ENCODE measurements around the gene EHBP1. TPM values are rescaled to one million over a fixed set of nuclear protein-coding genes. Genes with fewer than 3 reads are reported as not detected.

Gene EHBP1
- polyA plus RNA-seq, 3 donors, result 48.1 to 60.0 (median 55.3) TPM

GRCh38 chr2:62870966-62871365 is 165.5 kb downstream of the EHBP1 start:
- no peak for DNase-seq (ENCODE audit: low read depth in 3 of 3, low spot score in 2 of 3)

- DNase-seq (ENCODE audit: low read depth in 3 of 3, low spot score in 2 of 3), result no peak
These were observed 166.0 kb downstream of the EHBP1 start for GRCh38 chr2:62871506-62871905.

- DNase-seq (ENCODE audit: low read depth in 3 of 3, low spot score in 2 of 3), result no peak
These were observed 168.1 kb downstream of the EHBP1 start for GRCh38 chr2:62873603-62874002.

- no peak for DNase-seq (ENCODE audit: low read depth in 3 of 3, low spot score in 2 of 3)
These were observed 169.4 kb downstream of the EHBP1 start for GRCh38 chr2:62874881-62875383.

GRCh38 chr2:62881162-62881795 is 175.8 kb downstream of the EHBP1 start:
- no peak for DNase-seq (ENCODE audit: low read depth in 3 of 3, low spot score in 2 of 3)

GRCh38 chr2:62883629-62884028 is 178.1 kb downstream of the EHBP1 start:
- DNase-seq (ENCODE audit: low read depth in 3 of 3, low spot score in 2 of 3), result no peak

- no peak for DNase-seq (ENCODE audit: low read depth in 3 of 3, low spot score in 2 of 3)
These were observed 178.6 kb downstream of the EHBP1 start for GRCh38 chr2:62884086-62884485.

GRCh38 chr2:62884514-62884913 is 179.0 kb downstream of the EHBP1 start:
- no peak for DNase-seq (ENCODE audit: low read depth in 3 of 3, low spot score in 2 of 3)

- no peak for DNase-seq (ENCODE audit: low read depth in 3 of 3, low spot score in 2 of 3)
These were observed 189.6 kb downstream of the EHBP1 start for GRCh38 chr2:62894966-62895631.

- no peak for DNase-seq (ENCODE audit: low read depth in 3 of 3, low spot score in 2 of 3)
These were observed 190.1 kb downstream of the EHBP1 start for GRCh38 chr2:62895632-62896009.

GRCh38 chr2:62897187-62897827 is 191.8 kb downstream of the EHBP1 start:
- no peak for DNase-seq (ENCODE audit: low read depth in 3 of 3, low spot score in 2 of 3)

- DNase-seq (ENCODE audit: low read depth in 3 of 3, low spot score in 2 of 3), result no peak
These were observed 198.8 kb downstream of the EHBP1 start for GRCh38 chr2:62904344-62904743.

- no peak for DNase-seq (ENCODE audit: low read depth in 3 of 3, low spot score in 2 of 3)
These were observed 202.6 kb downstream of the EHBP1 start for GRCh38 chr2:62908145-62908544.

GRCh38 chr2:62913311-62913710 is 207.8 kb downstream of the EHBP1 start:
- no peak for DNase-seq (ENCODE audit: low read depth in 3 of 3, low spot score in 2 of 3)

GRCh38 chr2:62919041-62919440 is 213.5 kb downstream of the EHBP1 start:
- no peak for DNase-seq (ENCODE audit: low read depth in 3 of 3, low spot score in 2 of 3)

- DNase-seq (ENCODE audit: low read depth in 3 of 3, low spot score in 2 of 3), result no peak
These were observed 214.6 kb downstream of the EHBP1 start for GRCh38 chr2:62920070-62920469.

- DNase-seq (ENCODE audit: low read depth in 3 of 3, low spot score in 2 of 3), result no peak
These were observed 217.7 kb downstream of the EHBP1 start for GRCh38 chr2:62923242-62923641.

- DNase-seq (ENCODE audit: low read depth in 3 of 3, low spot score in 2 of 3), result no peak
These were observed 218.4 kb downstream of the EHBP1 start for GRCh38 chr2:62923881-62924280.

- no peak for DNase-seq (ENCODE audit: low read depth in 3 of 3, low spot score in 2 of 3)
These were observed 222.5 kb downstream of the EHBP1 start for GRCh38 chr2:62928015-62928414.

GRCh38 chr2:62931536-62931935 is 226.0 kb downstream of the EHBP1 start:
- no peak for DNase-seq (ENCODE audit: low read depth in 3 of 3, low spot score in 2 of 3)

GRCh38 chr2:62933398-62933917 is 227.9 kb downstream of the EHBP1 start:
- DNase-seq (ENCODE audit: low read depth in 3 of 3, low spot score in 2 of 3), result no peak

GRCh38 chr2:62934517-62934916 is 229.0 kb downstream of the EHBP1 start:
- no peak for DNase-seq (ENCODE audit: low read depth in 3 of 3, low spot score in 2 of 3)

Measured in right renal cortex interstitium (tissue), 3 donors.